H1 (cell line): Measurements from ENCODE around the gene GMPR2. TPM values are rescaled to one million over a fixed set of nuclear protein-coding genes. Genes with fewer than 3 reads are reported as not detected.
A peak's percentile ranks its signal among the peaks of the same experiment; 100 is the strongest.

Source experiments
- CTCF ChIA-PET: fragments of 300-600 bp; sonication (Branson Sonifier 250); formaldehyde crosslinking; loops from one replicate; lab custom pipeline; 2021; ENCODE audit not compliant: partially characterized antibody; lab: Charles Lee
- POLR2A ChIA-PET: fragments of 300-600 bp; sonication (Branson Sonifier 250); formaldehyde crosslinking; loops from one replicate; lab custom pipeline; 2021; ENCODE audit warnings: inconsistent platforms; ENCODE audit not compliant: partially characterized antibody; lab: Charles Lee
- DNase-seq, 2 experiments: peaks; one replicate each; pipeline versions ENCODE4 v3.0.0 to v3.0.0-alpha.2; 2010 to 2022; ENCODE audit warnings: low spot score in 2 of 2, low read depth in 1 of 2, mixed read lengths in 1 of 2
- FAIRE-seq: peaks from 2 replicates; lab custom pipeline; 2011; peaks lifted over from hg19 to GRCh38; lab: Jason Lieb, UNC
- H2AFZ ChIP-seq: 2 replicates; pipeline ENCODE4 v1.8.1; 2012; ENCODE audit warnings: low read length, inconsistent platforms
- H2AK5ac ChIP-seq: 2 replicates; pipeline ENCODE4 v1.6.1; 2013; ENCODE audit warnings: low read depth, low read length
- H2BK120ac ChIP-seq: replicated peaks from 2 replicates; pipeline ENCODE3; 2013; ENCODE audit warnings: low read depth, low read length, inconsistent platforms
- H2BK12ac ChIP-seq: 2 replicates; pipeline ENCODE4 v1.6.1; 2013; ENCODE audit warnings: low read depth, low read length
- H2BK15ac ChIP-seq: 2 replicates; pipeline ENCODE4 v1.6.1; 2013; ENCODE audit warnings: low read length
- H2BK20ac ChIP-seq: 2 replicates; pipeline ENCODE4 v1.6.1; 2013; ENCODE audit warnings: low read length
- H2BK5ac ChIP-seq: 2 replicates; pipeline ENCODE4 v1.6.1; 2013; ENCODE audit warnings: low read depth, low read length
- H3K14ac ChIP-seq: 2 replicates; pipeline ENCODE4 v1.6.1; 2013; ENCODE audit warnings: inconsistent platforms; ENCODE audit not compliant: insufficient read length
- H3K18ac ChIP-seq: 2 replicates; pipeline ENCODE4 v1.6.1; 2013; ENCODE audit warnings: low read length; ENCODE audit errors: extremely low read depth
- H3K23ac ChIP-seq: 2 replicates; pipeline ENCODE4 v1.6.1; 2013; ENCODE audit warnings: inconsistent platforms; ENCODE audit not compliant: insufficient read length
- H3K23me2 ChIP-seq: 2 replicates; pipeline ENCODE4 v1.6.1; 2013; ENCODE audit warnings: low read depth, low read length
- H3K27ac ChIP-seq: 2 replicates; pipeline ENCODE4 v1.6.1; 2011; ENCODE audit warnings: low read depth, low read length, inconsistent platforms
- H3K27me3 ChIP-seq, 4 experiments: replicated peaks in 1 of 4; 1 replicate in 1 of 4; 2 replicates in 3 of 4; pipeline versions ENCODE4 v1.6.1 to v1.8.1; 2011 to 2013; ENCODE audit warnings: low read length in 3 of 4, mild to moderate bottlenecking in 3 of 4, inconsistent platforms in 2 of 4, mixed read lengths in 2 of 4, moderate library complexity in 1 of 4; ENCODE audit not compliant: control insufficient read depth in 3 of 4, insufficient read depth in 3 of 4; ENCODE audit errors: extremely low read depth in 1 of 4
- H3K36me3 ChIP-seq, 4 experiments: 2 replicates each; pipeline versions ENCODE4 v1.6.1 to v1.8.1; 2011 to 2013; ENCODE audit warnings: mild to moderate bottlenecking in 4 of 4, low read length in 3 of 4, moderate library complexity in 2 of 4, control low read depth in 1 of 4, inconsistent platforms in 1 of 4; ENCODE audit not compliant: insufficient read depth in 4 of 4, control insufficient read depth in 2 of 4
- H3K4ac ChIP-seq: replicated peaks from 2 replicates; pipeline ENCODE3; 2013; ENCODE audit warnings: low read length, low read depth, mixed read lengths, inconsistent platforms; ENCODE audit not compliant: insufficient read length
- H3K4me1 ChIP-seq, 4 experiments: replicated peaks in 1 of 4; 1 replicate in 1 of 4; 2 replicates in 3 of 4; pipeline versions ENCODE4 v1.6.1 to v1.8.1; 2011 to 2013; ENCODE audit warnings: low read length in 3 of 4, inconsistent platforms in 2 of 4, mixed read lengths in 1 of 4; ENCODE audit not compliant: insufficient read depth in 4 of 4, control insufficient read depth in 3 of 4
- H3K4me2 ChIP-seq, 2 experiments: 2 replicates each; pipeline versions ENCODE4 v1.6.1 to v1.8.1; 2011 to 2013; ENCODE audit warnings: low read depth in 2 of 2, low read length in 2 of 2, control low read depth in 1 of 2, inconsistent platforms in 1 of 2, mild to moderate bottlenecking in 1 of 2; ENCODE audit not compliant: insufficient read depth in 1 of 2
- H3K4me3 ChIP-seq, 4 experiments: fragments of 200-600, 300-600 bp in 1 of 4; sonication (generic), shearing (Covaris generic), sonication (Bioruptor Twin) in 1 of 4; 2 replicates each; pipeline versions ENCODE4 v1.5.1 to v1.8.1; 2011 to 2016; ENCODE audit warnings: low read length in 4 of 4, low read depth in 3 of 4, control low read depth in 2 of 4, inconsistent platforms in 2 of 4, mild to moderate bottlenecking in 2 of 4, mixed read lengths in 1 of 4, moderate library complexity in 1 of 4; ENCODE audit not compliant: insufficient read depth in 2 of 4; ENCODE audit errors: extremely low read depth in 1 of 4
- H3K56ac ChIP-seq: replicated peaks from 2 replicates; pipeline ENCODE3; 2013; ENCODE audit warnings: low read depth, mild to moderate bottlenecking, mixed read lengths, low read length, inconsistent platforms; ENCODE audit not compliant: insufficient read length
- H3K79me1 ChIP-seq: 2 replicates; pipeline ENCODE4 v1.6.1; 2013; ENCODE audit warnings: low read depth, low read length, control low read depth
- H3K79me2 ChIP-seq, 2 experiments: 2 replicates each; pipeline versions ENCODE4 v1.6.1 to v1.8.1; 2012 to 2013; ENCODE audit warnings: low read length in 2 of 2, mild to moderate bottlenecking in 2 of 2, inconsistent platforms in 1 of 2; ENCODE audit not compliant: insufficient read depth in 2 of 2, control insufficient read depth in 1 of 2
- H3K9ac ChIP-seq, 4 experiments: replicated peaks in 1 of 4; 1 replicate in 1 of 4; 2 replicates in 3 of 4; pipeline versions ENCODE4 v1.6.1 to v1.8.1; 2011 to 2013; ENCODE audit warnings: low read depth in 3 of 4, low read length in 3 of 4, control low read depth in 2 of 4, mild to moderate bottlenecking in 2 of 4, moderate library complexity in 2 of 4, inconsistent platforms in 1 of 4; ENCODE audit errors: extremely low read depth in 1 of 4
- H3K9me3 ChIP-seq, 2 experiments: 2 replicates each; pipeline versions ENCODE4 v1.6.1 to v1.8.1; 2012 to 2013; ENCODE audit warnings: mild to moderate bottlenecking in 2 of 2, moderate library complexity in 2 of 2, control low read depth in 1 of 2, inconsistent platforms in 1 of 2, low read depth in 1 of 2, low read length in 1 of 2, mixed read lengths in 1 of 2; ENCODE audit not compliant: insufficient read depth in 2 of 2
- H4K20me1 ChIP-seq, 2 experiments: replicated peaks in 1 of 2; 2 replicates each; pipeline versions ENCODE3 to v1.8.1; 2011 to 2013; ENCODE audit warnings: inconsistent platforms in 2 of 2, low read length in 2 of 2, mild to moderate bottlenecking in 1 of 2; ENCODE audit not compliant: insufficient read depth in 2 of 2, control insufficient read depth in 1 of 2
- H4K5ac ChIP-seq: 2 replicates; pipeline ENCODE4 v1.6.1; 2013; ENCODE audit warnings: low read length, low read depth, mixed read lengths, inconsistent platforms; ENCODE audit not compliant: insufficient read length
- H4K8ac ChIP-seq: 2 replicates; pipeline ENCODE4 v1.8.0; 2013; ENCODE audit warnings: mild to moderate bottlenecking, moderate library complexity, low read length, inconsistent platforms; ENCODE audit not compliant: insufficient read depth; ENCODE audit errors: extremely low read depth
- H4K91ac ChIP-seq: replicated peaks from 2 replicates; pipeline ENCODE3; 2013; ENCODE audit warnings: low read length, mixed read lengths, inconsistent platforms; ENCODE audit not compliant: insufficient read length
- CTCF ChIP-seq, 3 experiments: IDR thresholded peaks; 1 replicate in 2 of 3; 2 replicates in 1 of 3; pipeline versions ENCODE4 v1.5.1 to v1.6.1; 2011; ENCODE audit warnings: low read length in 3 of 3, mild to moderate bottlenecking in 3 of 3, inconsistent platforms in 2 of 3, low read depth in 1 of 3, moderate library complexity in 1 of 3; ENCODE audit not compliant: insufficient read depth in 1 of 3; ENCODE audit errors: control extremely low read depth in 1 of 3
- E2F6 ChIP-seq: IDR thresholded peaks from 2 replicates; pipeline ENCODE4 v1.6.1; 2012; ENCODE audit warnings: inconsistent platforms
- WGBS, 2 experiments: shearing (Covaris generic) in 1 of 2; methylation state at CpG; one replicate each; pipeline versions ENCODE4 v1.1.6 to v1.1.7; 2013 to 2015; ENCODE audit warnings: low lambda C conversion rate in 2 of 2, mixed read lengths in 2 of 2, inconsistent platforms in 1 of 2, low coverage in 1 of 2, missing lambda C conversion rate in 1 of 2; ENCODE audit not compliant: insufficient replicate concordance in 2 of 2, insufficient coverage in 1 of 2, insufficient read length in 1 of 2; ENCODE audit errors: extremely low coverage in 1 of 2, missing lambda C conversion rate in 1 of 2; 5-methylcytosine and 5-hydroxymethylcytosine counted together
- polyA plus RNA-seq, 7 experiments: library from polyadenylated mRNA; depleted of rRNA in 3 of 7; stranded (reverse) in 5 of 7; unstranded in 2 of 7; fragments of >200 nt in 5 of 7; fragments of 200-250 nt in 2 of 7; gene quantifications; 1 replicate in 5 of 7; 2 replicates in 1 of 7; 4 replicates in 1 of 7; pipeline versions ENCODE4 v1.2.1 to v1.2.3, GENCODE V29; 2011 to 2013; ENCODE audit warnings: missing spikeins in 2 of 7, mixed read lengths in 2 of 7
- total RNA-seq: library from RNA; stranded (reverse); fragmentation: NEBNext Ultra II Directional; extraction: Animal tissue kit (Norgen Biotek cat#: 25700); gene quantifications from 2 replicates; pipeline ENCODE4 v1.2.1, GENCODE V29; 2021

GMPR2 gene
- total and polyA plus RNA-seq, 2 of the 8 experiments (the other 6 are each of a cell fraction or from before 2014, with no cell fraction given) = 61.6 to 85.3 TPM

- H3K23ac ChIP-seq = no peak overlapping the region
- no peak overlapping the region for H2BK15ac ChIP-seq
- no peaks in the 10 kb centered on the region for H3K9me3 ChIP-seq
- H2AK5ac ChIP-seq = no peak overlapping the region
- H3K79me1 ChIP-seq = no peaks in the 10 kb centered on the region
- H2BK120ac ChIP-seq = no peak overlapping the region
- no peaks in the 10 kb centered on the region for H3K79me2 ChIP-seq
- FAIRE-seq (no peak), DNase-seq (no peak)
- no peaks in the 10 kb centered on the region for H3K36me3 ChIP-seq
- no peak overlapping the region for H2BK12ac ChIP-seq
- no peak overlapping the region for H3K18ac ChIP-seq
- H2BK20ac ChIP-seq = no peak overlapping the region
- H4K91ac ChIP-seq = no peak overlapping the region
- H2AFZ ChIP-seq = no peak overlapping the region
- WGBS, 2 experiments = 92% methylated on average over 1 of the region's 1 CpG; no CpG with 5 or more reads in 1 of the 2 experiments
- H3K4me1 ChIP-seq = no peaks in the 10 kb centered on the region
- H4K5ac ChIP-seq = no peak overlapping the region
- H3K14ac ChIP-seq = no peak overlapping the region
- H3K27me3 ChIP-seq = no peaks in the 10 kb centered on the region
- POLR2A ChIA-PET = interaction anchor here (0.6 to 4.5 kb wide), 8 partner anchors 8 to 57 kb away, joined by 3 to 26 read pairs (median 4); partner anchors contain the start of genes MDP1, RABGGTA, TINF2 and TM9SF1
- H3K9ac ChIP-seq = no peak overlapping the region
- no peak overlapping the region for H3K27ac ChIP-seq
- CTCF ChIA-PET = interaction anchor here (0.8 to 6.0 kb wide), 15 partner anchors 9 to 143 kb away, joined by 3 to 63 read pairs (median 11); partner anchors contain the start of genes CIDEB, DHRS1, NOP9 and RABGGTA
- H3K23me2 ChIP-seq = no peaks in the 10 kb centered on the region
- H3K4me3 ChIP-seq = no peak overlapping the region
- H2BK5ac ChIP-seq = no peak overlapping the region
- TF ChIP-seq E2F6 (no peak), CTCF (IDR thresholded peaks at IDR 0.05; ENCODE audit: control extremely low read depth in 1 of 3, insufficient read depth in 1 of 3, low read depth in 1 of 3, low read length in 3 of 3) (peak in 1 of 3 experiments; percentile 13; a peak in 1 of 4 replicates)
- H4K8ac ChIP-seq = no peak overlapping the region
- H3K4ac ChIP-seq = no peak overlapping the region
- H3K4me2 ChIP-seq = no peak overlapping the region
- no peaks in the 10 kb centered on the region for H4K20me1 ChIP-seq
- no peak overlapping the region for H3K56ac ChIP-seq
Measured at GRCh38 chr14:24251880-24252288, 19.2 kb downstream of the GMPR2 start.
